Measurements from ENCODE around the gene ROPN1L.
A peak's percentile ranks its signal among the peaks of the same experiment; 100 is the strongest.
"Not testable (repeated sequence)": the region's sequence is repeated elsewhere in the genome, so short reads cannot be mapped to it uniquely, and the experiment has no call there.

The ROPN1L gene

DNA sequence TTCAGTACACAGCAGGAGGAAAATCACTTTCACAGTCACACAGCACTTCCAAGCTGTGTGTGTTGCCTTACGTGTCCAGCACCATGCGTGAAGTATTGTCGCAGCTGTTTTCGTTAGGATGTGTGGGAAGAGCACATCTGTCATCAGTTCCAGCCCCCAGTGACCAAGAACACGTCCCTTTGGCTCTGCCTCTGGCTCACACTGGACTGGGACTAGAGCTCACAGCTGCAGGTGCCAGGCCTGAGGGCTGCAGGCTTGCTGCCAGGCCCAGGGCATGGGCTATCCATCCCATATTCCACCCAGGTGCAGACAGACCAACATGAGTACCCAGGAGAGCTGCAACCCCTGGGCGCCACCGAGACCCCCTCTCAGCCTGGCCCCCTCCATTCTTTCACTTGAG is 61.6 kb downstream of the ROPN1L start:
- no peak for DNase-seq

DNA sequence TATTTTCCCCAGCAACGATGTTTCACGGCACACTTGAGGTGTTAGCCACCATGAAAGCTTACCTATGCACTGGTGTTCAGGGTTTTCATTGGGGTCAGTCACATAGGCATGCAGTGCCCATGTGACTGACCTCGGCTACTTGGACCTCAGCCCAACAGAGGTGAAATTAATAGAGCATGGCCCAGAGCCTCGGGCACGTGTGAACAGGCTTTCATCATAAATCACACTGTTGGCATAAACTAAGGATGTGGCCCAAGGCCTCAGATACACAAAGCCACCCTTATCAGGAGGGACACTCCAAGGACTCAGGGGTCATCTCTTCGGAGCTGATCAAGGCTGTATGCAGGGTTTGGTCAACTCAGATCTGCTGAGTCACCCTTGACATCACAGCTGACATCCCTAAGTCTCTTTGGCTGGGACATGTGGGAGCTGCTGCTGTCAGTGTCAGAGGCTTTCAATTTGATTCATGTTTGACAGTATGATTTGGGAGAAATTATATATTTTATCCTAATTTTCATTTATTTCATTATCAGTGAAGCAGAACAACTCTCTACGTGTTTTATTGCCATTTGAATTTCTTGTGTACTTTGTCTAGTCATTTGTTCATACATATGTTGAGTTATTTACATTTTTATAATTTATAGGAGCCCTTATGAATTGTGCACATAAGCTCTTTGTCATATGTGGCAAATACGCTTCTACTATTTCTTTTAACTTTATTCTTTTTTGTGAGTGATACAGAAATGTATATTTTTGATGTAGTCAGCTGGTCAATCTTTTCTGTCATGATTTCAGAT is 62.5 kb downstream of the ROPN1L start:
- no peak for DNase-seq

DNA sequence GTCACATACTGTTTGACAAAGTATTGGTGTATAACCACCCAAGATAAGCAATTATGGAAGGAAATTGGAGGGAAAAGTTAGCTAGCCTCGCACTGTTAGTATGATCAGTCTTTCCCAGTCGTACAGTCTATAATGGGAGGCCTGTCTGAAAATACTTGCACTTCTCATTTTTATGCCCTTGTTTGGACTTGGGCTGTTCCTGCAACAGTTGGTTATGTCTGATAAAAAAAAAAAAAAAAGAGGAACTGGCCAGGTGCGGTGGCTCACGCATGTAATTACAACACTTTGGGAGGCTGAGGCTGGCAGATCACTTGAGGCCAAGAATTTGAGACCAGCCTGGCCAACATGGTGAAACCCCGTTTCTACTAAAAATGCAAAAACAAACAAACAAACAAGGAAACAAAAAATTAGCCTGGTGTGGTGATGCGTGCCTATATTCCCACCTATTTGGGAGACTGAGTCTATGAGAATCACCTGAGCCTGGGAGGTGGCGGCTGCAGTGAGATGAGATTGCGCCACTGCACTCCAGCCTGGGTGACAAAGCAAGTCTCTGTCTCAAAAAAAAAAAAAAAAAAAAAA is 63.9 kb downstream of the ROPN1L start:
- DNase-seq: peak; percentile 79 to 93

DNA sequence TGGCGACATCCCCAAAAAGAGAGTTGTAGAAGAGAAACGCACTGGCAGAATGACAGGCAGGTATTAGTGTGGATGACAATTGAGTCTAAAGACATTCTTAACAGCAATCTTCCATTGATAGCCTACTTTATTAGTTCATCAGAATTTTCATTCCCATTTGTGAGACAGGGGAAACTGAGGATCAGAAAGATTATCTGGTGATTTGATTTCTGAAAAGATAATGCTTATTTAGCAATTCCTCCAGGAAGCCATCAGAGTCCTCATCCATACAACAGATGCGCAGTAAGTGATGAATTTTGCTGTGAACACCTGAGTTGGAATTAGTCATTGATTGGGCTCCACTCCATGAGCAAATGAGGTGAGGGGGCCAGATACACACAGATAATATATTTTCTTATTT is 64.9 kb downstream of the ROPN1L start:
- no peak for DNase-seq

DNA sequence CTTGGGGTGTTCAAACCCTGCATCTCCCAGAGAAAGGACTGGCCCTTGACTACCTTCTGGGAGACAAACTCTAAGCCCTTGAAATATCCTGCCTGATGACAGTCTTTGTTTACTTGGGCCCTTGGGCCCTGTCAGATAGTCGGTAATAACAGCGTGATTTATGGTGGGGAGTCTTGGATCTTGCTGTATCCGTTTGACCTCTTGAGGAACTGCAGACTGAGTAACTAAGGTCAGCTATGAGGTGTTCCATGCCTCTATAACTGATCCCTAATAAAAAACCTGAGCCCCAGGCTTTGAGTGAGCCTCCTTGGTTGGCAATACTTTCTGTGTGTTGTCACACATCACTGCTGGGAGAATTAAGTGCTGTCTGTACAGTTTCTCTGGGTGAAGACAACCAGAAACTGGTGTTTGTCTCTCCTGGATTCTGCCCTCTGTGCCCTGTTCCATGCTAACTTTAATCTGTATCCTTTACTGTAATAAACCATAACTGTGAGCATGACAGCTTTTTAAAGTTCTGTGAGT is 66.0 kb downstream of the ROPN1L start:
- no peak for DNase-seq

DNA sequence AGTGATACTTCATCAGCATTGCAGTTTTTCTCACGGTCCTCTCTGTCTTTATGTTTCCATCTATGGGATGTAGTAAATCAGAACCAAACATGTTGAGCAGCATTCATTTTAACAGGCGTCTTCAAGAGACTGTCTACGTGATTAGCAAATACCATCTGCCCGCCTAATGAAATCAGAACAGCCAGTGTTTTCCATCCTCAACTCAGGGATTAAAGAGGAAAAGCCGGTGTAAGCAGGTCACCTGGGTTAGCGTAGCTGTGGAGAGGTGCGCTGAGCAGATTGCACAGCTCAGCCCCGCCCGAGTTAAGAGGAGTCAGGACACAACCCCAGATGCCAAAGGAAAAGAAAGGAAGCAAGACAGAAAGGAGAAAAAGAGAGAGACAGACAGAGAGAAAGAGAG is 67.9 kb downstream of the ROPN1L start:
- no peak for DNase-seq

DNA sequence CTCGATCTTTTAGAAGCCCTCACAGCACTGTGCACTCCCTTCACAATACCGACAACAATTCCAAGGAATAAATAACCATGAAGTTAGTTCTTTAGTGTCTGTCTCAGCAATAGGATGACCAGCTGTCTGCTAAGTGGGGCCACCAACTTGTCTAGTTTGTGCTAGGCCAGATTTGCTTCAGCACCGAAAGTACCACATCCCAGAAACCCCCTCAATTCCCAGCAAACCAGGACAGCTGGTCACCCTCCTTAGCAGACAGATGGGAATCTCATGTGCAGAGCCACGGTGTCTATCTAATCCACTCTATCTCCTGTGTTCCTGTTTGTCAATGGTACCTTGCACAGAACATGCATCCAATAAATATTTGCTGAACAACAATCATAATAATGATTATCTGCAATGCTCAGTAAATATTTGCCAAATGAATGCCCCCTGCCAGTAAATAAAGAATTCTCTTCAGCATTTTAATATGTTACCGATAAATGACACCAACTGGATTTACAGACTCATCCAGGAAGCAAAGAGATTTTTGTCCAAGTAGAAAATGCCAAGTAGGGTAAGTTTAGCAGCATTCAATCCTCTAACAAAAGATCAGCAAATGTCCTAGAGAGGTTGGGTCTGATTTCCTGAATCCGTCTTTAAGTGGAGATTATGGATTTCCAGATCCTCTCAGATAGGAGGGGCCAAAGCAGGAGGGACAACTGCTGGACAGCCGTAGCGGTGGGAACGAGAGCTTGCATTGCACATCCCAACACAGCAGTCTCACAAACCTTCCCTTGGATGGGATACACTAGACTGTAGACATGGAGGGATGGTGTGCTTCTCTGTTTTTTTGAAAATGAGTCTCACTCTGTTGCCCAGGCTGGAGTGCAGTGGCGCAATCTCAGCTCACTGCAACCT is 70.3 kb downstream of the ROPN1L start:
- no peak for DNase-seq

DNA sequence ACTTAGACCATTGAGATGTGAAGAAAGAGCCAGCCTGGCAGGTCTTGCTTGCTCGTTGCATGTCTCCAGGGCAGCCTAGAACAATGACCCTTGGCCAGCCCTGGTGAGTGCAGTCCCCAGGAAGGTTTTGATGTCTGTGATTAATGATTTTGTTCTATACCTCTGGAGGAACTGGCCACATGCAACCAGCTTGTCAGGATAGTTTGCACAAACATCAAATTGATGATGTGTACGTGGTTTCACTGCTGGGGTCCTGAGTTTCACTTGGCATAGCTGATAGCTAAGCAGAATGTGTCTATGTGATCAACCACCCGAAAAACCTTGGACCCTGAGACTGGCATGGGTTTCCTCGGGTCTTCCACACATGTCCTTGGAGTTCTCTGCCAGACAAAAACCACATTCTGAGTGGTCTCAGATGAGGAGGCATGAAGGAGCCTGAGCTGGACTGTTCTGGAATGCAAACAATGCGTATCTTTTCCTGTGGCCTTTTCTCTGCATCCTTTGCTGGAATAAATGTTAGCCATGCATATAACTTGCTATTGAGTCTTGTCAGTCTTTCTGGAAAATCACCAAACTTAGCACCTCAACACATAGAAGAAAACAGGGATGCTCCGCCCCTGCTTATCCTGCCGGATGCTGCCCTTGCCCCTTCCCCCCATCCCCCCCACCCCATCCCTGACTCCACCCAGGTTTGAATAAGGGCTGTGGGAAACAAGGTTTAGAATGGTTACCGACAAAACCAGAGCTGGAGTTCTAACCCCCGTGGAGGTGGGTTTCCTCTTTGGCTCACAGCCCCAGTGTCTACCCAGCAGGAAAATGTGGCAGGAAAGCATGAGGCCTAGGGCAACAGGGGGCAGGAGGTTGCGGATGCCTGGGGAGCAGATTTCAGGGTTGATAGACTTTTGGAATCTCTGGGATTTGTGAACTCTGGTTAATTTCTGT is 72.1 kb downstream of the ROPN1L start:
- peak; percentile 46 to 49 for DNase-seq

DNA sequence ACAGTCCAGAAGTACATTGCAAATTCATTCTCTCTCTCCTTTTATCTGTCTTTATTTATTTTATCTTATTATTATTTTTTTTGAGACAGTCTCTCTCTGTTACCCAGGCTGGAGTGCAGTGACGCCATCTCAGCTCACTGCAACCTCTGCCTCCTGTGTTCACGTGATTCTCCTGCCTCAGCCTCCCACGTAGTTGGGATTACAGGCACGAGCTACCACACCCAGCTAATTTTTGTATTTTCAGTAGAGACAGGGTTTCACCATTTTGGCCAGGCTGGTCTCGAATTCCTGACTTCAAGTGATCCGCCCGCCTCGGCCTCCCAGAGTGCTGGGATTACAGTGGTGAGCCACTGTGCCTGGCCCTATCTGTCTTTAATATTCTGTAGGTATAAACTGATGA is 72.9 kb downstream of the ROPN1L start:
- not testable (repeated sequence) for DNase-seq

Measured in Kasumi-1 (cell line).